Stimulated activated CD4-positive, alpha-beta T cell treated with anti-CD3 and anti-CD28 coated beads, Interleukin-12 subunit alpha, Interleukin-12 subunit beta, amount 100 ng/mL, for 24 hours (primary cell): Measurements from ENCODE around the gene PIK3R2.
"Not testable (repeated sequence)": the region's sequence is repeated elsewhere in the genome, so short reads cannot be mapped to it uniquely, and the experiment has no call there.

Source experiments
- DNase-seq, 2 experiments: peaks; one replicate each; pipeline ENCODE4 v3.0.0-alpha.2; 2020; ENCODE audit warnings: low read depth in 2 of 2

Gene PIK3R2

DNA sequence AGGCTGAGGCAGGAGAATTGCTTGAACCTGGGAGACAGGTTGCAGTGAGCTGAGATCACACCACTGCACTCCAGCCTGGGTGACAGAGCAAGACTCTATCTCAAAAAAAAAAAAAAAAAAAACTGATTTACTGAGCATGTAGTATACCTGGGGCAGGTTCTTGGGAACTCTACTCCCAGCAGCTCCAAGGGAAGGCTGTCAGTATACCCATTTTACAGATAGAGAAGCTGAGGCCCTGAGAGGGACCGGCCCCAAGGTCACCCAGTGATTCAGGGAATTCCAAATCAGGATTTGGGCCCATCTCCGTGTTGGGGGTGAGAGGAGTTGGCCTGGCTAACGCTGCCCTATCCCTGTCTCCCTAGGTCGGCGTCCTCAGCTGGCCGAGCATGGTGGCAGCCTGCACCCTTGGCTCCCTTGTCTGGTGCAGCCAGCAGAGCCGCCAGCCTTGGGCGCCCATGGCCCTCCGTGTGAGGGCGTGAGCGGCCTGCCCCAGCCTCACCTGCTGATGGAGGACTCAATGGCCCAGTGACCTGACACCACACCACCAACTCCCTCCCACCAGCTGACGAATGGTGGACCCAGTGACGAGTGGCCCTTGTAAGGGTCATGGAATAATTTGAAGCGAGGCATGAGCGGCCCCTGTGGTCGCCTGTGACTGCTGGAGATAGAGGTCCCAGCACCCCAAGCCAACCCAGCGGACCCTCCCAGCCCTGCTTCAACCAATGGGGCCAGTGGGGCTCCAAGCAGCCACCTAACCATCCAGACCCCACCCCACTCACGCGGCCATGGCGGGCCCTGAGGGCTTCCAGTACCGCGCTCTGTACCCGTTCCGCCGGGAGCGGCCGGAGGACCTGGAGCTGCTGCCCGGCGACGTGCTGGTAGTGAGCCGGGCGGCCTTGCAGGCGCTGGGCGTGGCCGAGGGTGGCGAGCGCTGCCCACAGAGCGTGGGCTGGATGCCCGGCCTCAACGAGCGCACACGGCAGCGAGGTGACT, 2.4 kb downstream of the PIK3R2 start:
- DNase-seq = no peak

- no peak for DNase-seq
Measured at GRCh38 chr19:18156268-18156667, 3.3 kb downstream of the PIK3R2 start.

- no peak for DNase-seq
Measured at GRCh38 chr19:18156841-18157464, 4.0 kb downstream of the PIK3R2 start.

GRCh38 chr19:18157465-18158063, 4.6 kb downstream of the PIK3R2 start:
- DNase-seq = no peak

- DNase-seq = no peak
Measured at GRCh38 chr19:18158467-18158866, 5.5 kb downstream of the PIK3R2 start.

GRCh38 chr19:18159059-18159616, 6.2 kb downstream of the PIK3R2 start:
- DNase-seq = not testable (repeated sequence)

DNA sequence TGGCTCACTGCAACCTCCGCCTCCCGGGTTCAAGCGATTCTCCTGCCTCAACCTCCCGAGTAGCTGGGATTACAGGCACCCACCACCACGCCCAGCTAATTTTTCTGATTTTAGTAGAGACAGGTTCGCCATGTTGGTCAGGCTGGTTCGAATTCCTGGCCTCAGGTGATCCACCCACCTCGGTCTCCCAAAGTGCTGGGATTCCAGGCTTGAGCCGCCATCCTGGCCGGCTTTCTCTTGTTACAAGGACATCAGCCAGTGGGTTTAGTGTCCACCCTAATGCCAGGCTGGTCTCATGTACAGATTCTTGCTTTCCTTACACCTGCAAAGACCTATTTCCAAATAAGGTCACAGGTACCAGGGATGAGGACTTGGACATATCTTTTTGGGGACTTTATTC, 6.8 kb downstream of the PIK3R2 start:
- no peak for DNase-seq

DNA sequence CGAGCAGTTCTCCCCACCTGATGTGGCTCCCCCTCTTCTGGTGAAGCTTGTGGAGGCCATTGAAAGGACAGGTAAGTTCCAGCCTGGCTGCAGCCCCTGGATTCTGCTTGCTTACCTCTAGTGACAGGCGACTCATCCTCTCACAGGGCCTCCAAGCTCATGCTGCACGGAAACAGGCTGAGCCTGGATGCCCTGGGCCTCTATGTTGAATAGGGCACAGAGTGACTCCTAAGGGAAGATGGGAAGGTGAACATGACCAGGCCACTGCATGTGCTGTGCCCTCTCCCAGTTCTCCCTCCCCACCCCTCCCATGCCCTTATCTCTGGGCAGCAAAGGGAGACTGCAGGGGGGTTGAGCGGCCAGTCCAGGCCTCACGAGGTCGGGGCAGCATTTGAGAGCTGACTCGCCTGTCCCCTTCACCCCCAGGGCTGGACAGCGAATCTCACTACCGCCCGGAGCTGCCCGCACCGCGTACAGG, 7.6 kb downstream of the PIK3R2 start:
- no peak for DNase-seq

DNA sequence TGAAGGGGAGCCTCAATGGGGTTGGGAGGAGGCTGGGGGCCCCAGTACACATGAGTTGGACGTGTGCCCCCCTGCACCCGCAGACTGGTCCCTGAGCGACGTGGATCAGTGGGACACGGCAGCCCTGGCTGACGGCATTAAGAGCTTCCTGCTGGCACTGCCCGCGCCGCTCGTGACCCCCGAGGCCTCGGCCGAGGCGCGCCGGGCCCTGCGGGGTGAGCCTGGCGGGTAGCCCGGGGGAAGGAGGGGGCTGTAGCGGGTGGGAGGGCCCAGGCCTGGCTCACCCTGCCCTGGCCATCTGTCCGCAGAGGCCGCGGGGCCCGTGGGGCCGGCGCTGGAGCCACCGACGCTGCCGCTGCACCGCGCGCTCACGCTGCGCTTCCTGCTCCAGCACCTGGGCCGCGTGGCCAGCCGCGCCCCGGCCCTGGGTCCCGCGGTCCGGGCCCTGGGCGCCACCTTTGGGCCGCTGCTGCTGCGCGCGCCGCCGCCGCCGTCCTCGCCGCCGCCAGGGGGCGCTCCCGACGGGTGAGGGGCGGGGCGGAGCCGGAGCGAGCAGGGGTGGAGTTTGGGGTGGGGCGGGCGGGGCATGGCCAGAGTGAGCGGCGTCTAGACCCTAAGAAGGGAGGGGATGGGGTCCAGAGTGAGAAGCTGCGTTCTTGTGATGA, 8.1 kb downstream of the PIK3R2 start:
- peak; percentile 62 to 65 for DNase-seq

GRCh38 chr19:18161636-18162002, 8.7 kb downstream of the PIK3R2 start:
- DNase-seq = no peak

DNA sequence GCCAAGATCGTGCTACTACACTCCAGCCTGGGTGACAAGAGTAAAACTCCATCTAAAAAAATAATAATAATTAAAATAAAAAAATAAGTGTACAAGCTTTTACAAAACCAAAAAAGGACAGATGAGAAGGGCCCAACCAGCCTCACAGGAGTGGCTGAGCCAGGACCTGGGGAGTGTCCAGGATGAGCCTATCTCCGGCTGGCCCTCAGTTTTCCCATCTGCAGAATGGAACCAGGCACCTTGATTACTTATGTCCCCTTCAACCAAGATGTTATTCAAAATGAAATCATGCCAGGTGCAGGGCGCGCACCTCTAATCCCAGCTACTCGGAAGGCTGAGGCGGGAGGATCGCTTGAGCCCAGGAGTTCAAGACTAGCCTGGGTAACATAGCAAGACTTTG, 11.1 kb downstream of the PIK3R2 start:
- no peak for DNase-seq

- no peak for DNase-seq
Measured at GRCh38 chr19:18165794-18166544, 13.0 kb downstream of the PIK3R2 start.

- DNase-seq = no peak
Measured at GRCh38 chr19:18167011-18167410, 14.0 kb downstream of the PIK3R2 start.

- DNase-seq = peak in 1 of 2 experiments; percentile 46
Measured at GRCh38 chr19:18167975-18168645, 15.1 kb downstream of the PIK3R2 start.

DNA sequence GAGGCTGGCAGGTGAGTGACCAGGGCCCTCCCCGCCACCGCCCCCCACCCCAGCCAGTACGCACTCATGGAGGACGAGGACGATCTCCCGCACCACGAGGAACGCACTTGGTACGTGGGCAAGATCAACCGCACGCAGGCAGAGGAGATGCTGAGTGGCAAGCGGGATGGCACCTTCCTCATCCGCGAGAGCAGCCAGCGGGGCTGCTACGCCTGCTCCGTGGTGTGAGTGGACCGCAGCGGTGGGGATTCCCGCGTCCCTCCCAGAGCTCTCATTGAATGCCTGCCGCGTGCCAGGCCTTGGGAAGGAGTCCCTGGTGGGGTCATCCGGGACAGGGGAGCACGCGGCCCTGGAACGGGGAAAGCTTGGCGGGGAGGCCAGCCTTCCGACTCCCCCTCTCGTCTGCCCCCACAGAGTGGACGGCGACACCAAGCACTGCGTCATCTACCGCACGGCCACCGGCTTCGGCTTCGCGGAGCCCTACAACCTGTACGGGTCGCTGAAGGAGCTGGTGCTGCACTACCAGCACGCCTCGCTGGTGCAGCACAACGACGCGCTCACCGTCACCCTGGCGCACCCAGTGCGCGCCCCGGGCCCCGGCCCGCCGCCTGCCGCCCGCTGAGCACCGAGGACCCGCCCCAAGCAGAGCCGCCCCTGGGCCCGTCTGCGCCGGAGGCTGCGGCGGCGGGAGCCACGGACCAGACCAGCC, 15.9 kb downstream of the PIK3R2 start:
- no peak for DNase-seq

- DNase-seq = no peak
Measured at GRCh38 chr19:18170714-18171255, 17.8 kb downstream of the PIK3R2 start.

DNA sequence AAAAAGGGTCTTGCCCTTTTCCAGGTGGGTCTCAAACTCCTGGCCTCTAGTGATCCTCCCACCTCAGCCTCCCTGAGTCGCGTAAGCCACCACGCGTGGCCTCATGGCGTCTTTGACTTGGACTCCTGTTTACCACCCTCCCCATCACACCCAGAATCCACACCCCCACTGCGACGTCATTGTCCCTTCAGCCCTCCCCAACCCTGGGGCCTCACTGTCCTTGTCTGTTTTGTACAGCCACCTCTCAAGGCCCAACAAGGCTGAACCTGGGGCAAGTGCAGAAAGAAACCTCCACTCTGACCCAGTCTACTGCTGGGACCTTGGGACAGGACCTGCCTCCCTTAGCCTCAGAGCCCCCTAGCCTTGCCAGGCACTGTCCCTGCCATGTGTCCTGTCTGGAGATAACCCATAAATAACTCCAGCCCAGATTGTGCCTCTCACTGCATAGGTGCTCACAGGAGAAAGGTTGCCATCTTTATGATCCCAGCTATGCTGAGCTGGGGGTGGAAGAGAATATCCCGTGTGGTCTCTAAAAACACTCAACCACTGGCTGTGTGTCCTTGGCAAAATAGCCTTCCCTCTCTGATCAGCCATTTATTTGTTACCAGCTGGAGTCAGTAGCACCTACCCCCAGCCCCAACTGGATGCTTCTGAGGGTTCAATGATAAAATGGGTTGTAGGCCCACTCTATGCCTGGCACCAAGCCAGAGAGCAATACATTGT, 18.8 kb downstream of the PIK3R2 start:
- no peak for DNase-seq

DNA sequence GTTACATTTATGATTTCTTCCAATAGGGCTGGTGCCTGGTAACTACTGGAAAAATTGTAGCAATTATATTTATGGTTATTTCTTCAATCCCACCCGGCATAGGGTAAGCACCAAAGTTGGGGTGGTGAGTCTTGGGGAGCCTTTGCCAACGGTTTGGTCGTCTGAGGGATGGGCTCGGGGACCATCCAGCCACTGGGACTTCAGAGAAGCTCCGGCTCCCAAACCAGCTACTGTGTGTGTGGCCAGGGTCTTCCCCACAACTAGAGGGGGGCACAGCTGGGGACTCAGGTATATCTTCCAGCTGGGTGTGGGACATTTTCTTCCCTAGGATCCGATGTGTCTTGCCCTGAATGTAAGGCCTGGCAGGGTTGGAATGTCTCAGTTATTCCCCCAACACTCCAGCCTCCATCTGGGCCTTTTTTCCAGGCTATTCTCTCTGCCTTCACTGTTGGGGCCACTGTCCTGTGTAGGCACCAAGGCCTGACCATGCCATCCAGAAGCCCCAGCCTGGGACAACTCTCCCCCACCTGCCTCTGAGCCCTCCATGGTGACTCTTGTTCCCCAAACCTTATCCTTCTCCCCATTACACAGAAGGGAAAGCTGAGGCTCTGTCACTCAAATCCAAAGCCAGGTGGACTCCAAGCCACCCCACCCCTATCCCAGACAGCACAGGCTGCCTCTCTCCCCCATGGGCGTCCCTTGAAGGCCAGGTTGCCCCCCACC, 19.5 kb downstream of the PIK3R2 start:
- no peak for DNase-seq
